Measurements from ENCODE around the gene AGRN.

AGRN gene

GRCh38 chr1:1053022-1053421 is 33.1 kb downstream of the AGRN start:
- Histone ChIP-seq H4K8ac (ENCODE audit: low read depth, low read length) (no peak overlapping the region), H4K12ac (ENCODE audit: low read depth, low read length) (no peak overlapping the region), H3K4me3 (ENCODE audit: low read depth, low read length) (peak overlapping the region; percentile 31), H3K23ac (ENCODE audit: low read length) (no peak overlapping the region), H2BK120ac (ENCODE audit: insufficient read depth, low read length, poor library complexity) (no peak overlapping the region), H2BK12ac (ENCODE audit: low read length) (no peak overlapping the region), H3K36me3 (ENCODE audit: control insufficient read depth in 1 of 2, insufficient read depth in 2 of 2, low read length in 2 of 2) (peaks cover 62 to 68% of the 10 kb centered on the region in 2 experiments), H2BK5ac (ENCODE audit: low read depth, low read length, poor library complexity) (no peak overlapping the region), H3K79me1 (ENCODE audit: low read length) (no peaks in the 10 kb centered on the region), H3K4me1 (ENCODE audit: control insufficient read depth in 1 of 2, insufficient read depth in 2 of 2, low read length in 2 of 2) (no peaks in the 10 kb centered on the region), H3K27me3 (ENCODE audit: insufficient read depth, low read length) (no peaks in the 10 kb centered on the region), H2AK5ac (ENCODE audit: low read length) (no peak overlapping the region), H3K27ac (ENCODE audit: low read depth, low read length) (no peak overlapping the region), H2AFZ (ENCODE audit: insufficient read depth, low read length, poor library complexity) (no peak overlapping the region), H4K91ac (ENCODE audit: low read depth, low read length) (no peak overlapping the region), H3K14ac (ENCODE audit: low read length) (no peak overlapping the region), H3K79me2 (ENCODE audit: control insufficient read depth, insufficient read depth, low read length, poor library complexity) (no peaks in the 10 kb centered on the region), H3K9ac (ENCODE audit: low read length) (no peak overlapping the region), H3K4me2 (ENCODE audit: low read length) (no peak overlapping the region), H3K18ac (ENCODE audit: low read length) (no peak overlapping the region), H3K4ac (ENCODE audit: low read depth, low read length) (no peak overlapping the region), H3K9me3 (ENCODE audit: insufficient read depth, low read depth, low read length) (peaks cover 16% of the 10 kb centered on the region)
- DNase-seq, result no peak
- WGBS (ENCODE audit: extremely low coverage, insufficient coverage, insufficient read length), result no CpG with 5 or more reads among the region's 15 CpGs

- Histone ChIP-seq H3K9ac (ENCODE audit: low read length) (no peak overlapping the region), H3K79me1 (ENCODE audit: low read length) (no peaks in the 10 kb centered on the region), H3K4me1 (ENCODE audit: control insufficient read depth in 1 of 2, insufficient read depth in 2 of 2, low read length in 2 of 2) (peaks cover 1 to 5% of the 10 kb centered on the region in 2 experiments), H3K4me3 (ENCODE audit: low read depth, low read length) (no peak overlapping the region), H2BK12ac (ENCODE audit: low read length) (no peak overlapping the region), H3K14ac (ENCODE audit: low read length) (no peak overlapping the region), H4K12ac (ENCODE audit: low read depth, low read length) (no peak overlapping the region), H3K18ac (ENCODE audit: low read length) (no peak overlapping the region), H4K91ac (ENCODE audit: low read depth, low read length) (no peak overlapping the region), H3K4me2 (ENCODE audit: low read length) (no peak overlapping the region), H3K27me3 (ENCODE audit: insufficient read depth, low read length) (no peaks in the 10 kb centered on the region), H3K4ac (ENCODE audit: low read depth, low read length) (no peak overlapping the region), H3K23ac (ENCODE audit: low read length) (no peak overlapping the region), H4K8ac (ENCODE audit: low read depth, low read length) (no peak overlapping the region), H2BK5ac (ENCODE audit: low read depth, low read length, poor library complexity) (no peak overlapping the region), H3K27ac (ENCODE audit: low read depth, low read length) (no peak overlapping the region), H3K36me3 (ENCODE audit: control insufficient read depth in 1 of 2, insufficient read depth in 2 of 2, low read length in 2 of 2) (peaks cover 59 to 68% of the 10 kb centered on the region in 2 experiments), H2BK120ac (ENCODE audit: insufficient read depth, low read length, poor library complexity) (no peak overlapping the region), H3K79me2 (ENCODE audit: control insufficient read depth, insufficient read depth, low read length, poor library complexity) (no peaks in the 10 kb centered on the region), H2AK5ac (ENCODE audit: low read length) (no peak overlapping the region), H2AFZ (ENCODE audit: insufficient read depth, low read length, poor library complexity) (no peak overlapping the region), H3K9me3 (ENCODE audit: insufficient read depth, low read depth, low read length) (peaks cover 18% of the 10 kb centered on the region)
- no peak for DNase-seq
- WGBS (ENCODE audit: extremely low coverage, insufficient coverage, insufficient read length), result no CpG with 5 or more reads among the region's 18 CpGs
Measured at GRCh38 chr1:1053682-1054081, 33.8 kb downstream of the AGRN start.

- Histone ChIP-seq H3K79me2 (ENCODE audit: control insufficient read depth, insufficient read depth, low read length, poor library complexity) (no peaks in the 10 kb centered on the region), H3K27me3 (ENCODE audit: insufficient read depth, low read length) (no peaks in the 10 kb centered on the region), H3K27ac (ENCODE audit: low read depth, low read length) (no peak overlapping the region), H3K4me3 (ENCODE audit: low read depth, low read length) (no peak overlapping the region), H2BK12ac (ENCODE audit: low read length) (no peak overlapping the region), H2AK5ac (ENCODE audit: low read length) (no peak overlapping the region), H3K4me1 (ENCODE audit: control insufficient read depth in 1 of 2, insufficient read depth in 2 of 2, low read length in 2 of 2) (peaks cover 6 to 10% of the 10 kb centered on the region in 2 experiments), H3K23ac (ENCODE audit: low read length) (no peak overlapping the region), H4K8ac (ENCODE audit: low read depth, low read length) (no peak overlapping the region), H3K4me2 (ENCODE audit: low read length) (no peak overlapping the region), H3K18ac (ENCODE audit: low read length) (no peak overlapping the region), H2AFZ (ENCODE audit: insufficient read depth, low read length, poor library complexity) (no peak overlapping the region), H3K14ac (ENCODE audit: low read length) (no peak overlapping the region), H3K36me3 (ENCODE audit: control insufficient read depth in 1 of 2, insufficient read depth in 2 of 2, low read length in 2 of 2) (peaks cover 55 to 66% of the 10 kb centered on the region in 2 experiments), H4K12ac (ENCODE audit: low read depth, low read length) (no peak overlapping the region), H3K79me1 (ENCODE audit: low read length) (peaks cover 2% of the 10 kb centered on the region), H3K9ac (ENCODE audit: low read length) (no peak overlapping the region), H3K9me3 (ENCODE audit: insufficient read depth, low read depth, low read length) (peaks cover 18% of the 10 kb centered on the region), H4K91ac (ENCODE audit: low read depth, low read length) (no peak overlapping the region), H2BK5ac (ENCODE audit: low read depth, low read length, poor library complexity) (no peak overlapping the region), H3K4ac (ENCODE audit: low read depth, low read length) (no peak overlapping the region), H2BK120ac (ENCODE audit: insufficient read depth, low read length, poor library complexity) (no peak overlapping the region)
- no CpG with 5 or more reads among the region's 18 CpGs for WGBS (ENCODE audit: extremely low coverage, insufficient coverage, insufficient read length)
- no peak for DNase-seq
Measured at GRCh38 chr1:1054099-1054700, 34.3 kb downstream of the AGRN start.

- Histone ChIP-seq H3K36me3 (ENCODE audit: control insufficient read depth in 1 of 2, insufficient read depth in 2 of 2, low read length in 2 of 2) (peaks cover 48 to 59% of the 10 kb centered on the region in 2 experiments), H4K8ac (ENCODE audit: low read depth, low read length) (no peak overlapping the region), H4K91ac (ENCODE audit: low read depth, low read length) (no peak overlapping the region), H3K4me3 (ENCODE audit: low read depth, low read length) (no peak overlapping the region), H2AFZ (ENCODE audit: insufficient read depth, low read length, poor library complexity) (no peak overlapping the region), H3K79me2 (ENCODE audit: control insufficient read depth, insufficient read depth, low read length, poor library complexity) (no peaks in the 10 kb centered on the region), H3K9me3 (ENCODE audit: insufficient read depth, low read depth, low read length) (peaks cover 20% of the 10 kb centered on the region), H3K27me3 (ENCODE audit: insufficient read depth, low read length) (peaks cover 2% of the 10 kb centered on the region), H2AK5ac (ENCODE audit: low read length) (no peak overlapping the region), H3K27ac (ENCODE audit: low read depth, low read length) (no peak overlapping the region), H3K79me1 (ENCODE audit: low read length) (peaks cover 5% of the 10 kb centered on the region), H3K4me2 (ENCODE audit: low read length) (no peak overlapping the region), H3K23ac (ENCODE audit: low read length) (no peak overlapping the region), H4K12ac (ENCODE audit: low read depth, low read length) (no peak overlapping the region), H3K14ac (ENCODE audit: low read length) (no peak overlapping the region), H3K18ac (ENCODE audit: low read length) (no peak overlapping the region), H3K9ac (ENCODE audit: low read length) (no peak overlapping the region), H3K4me1 (ENCODE audit: control insufficient read depth in 1 of 2, insufficient read depth in 2 of 2, low read length in 2 of 2) (peaks cover 8 to 13% of the 10 kb centered on the region in 2 experiments), H2BK12ac (ENCODE audit: low read length) (no peak overlapping the region), H2BK120ac (ENCODE audit: insufficient read depth, low read length, poor library complexity) (no peak overlapping the region), H3K4ac (ENCODE audit: low read depth, low read length) (no peak overlapping the region), H2BK5ac (ENCODE audit: low read depth, low read length, poor library complexity) (no peak overlapping the region)
- DNase-seq, result no peak
- WGBS (ENCODE audit: extremely low coverage, insufficient coverage, insufficient read length), result no CpG with 5 or more reads among the region's 23 CpGs
Measured at GRCh38 chr1:1054971-1055370, 35.1 kb downstream of the AGRN start.

Data from trophoblast cell (in vitro differentiated cells and primary cell).